Urothelium cell line (cell line): ENCODE results near the gene CIBAR2.

ENCODE experiments used
- DNase-seq: peaks from one replicate; pipeline ENCODE4 v3.0.0; 2011; ENCODE audit warnings: low spot score, mixed read lengths
- FAIRE-seq: peaks from 2 replicates; lab custom pipeline; 2011; peaks lifted over from hg19 to GRCh38; lab: Jason Lieb, UNC

CIBAR2 gene

DNA sequence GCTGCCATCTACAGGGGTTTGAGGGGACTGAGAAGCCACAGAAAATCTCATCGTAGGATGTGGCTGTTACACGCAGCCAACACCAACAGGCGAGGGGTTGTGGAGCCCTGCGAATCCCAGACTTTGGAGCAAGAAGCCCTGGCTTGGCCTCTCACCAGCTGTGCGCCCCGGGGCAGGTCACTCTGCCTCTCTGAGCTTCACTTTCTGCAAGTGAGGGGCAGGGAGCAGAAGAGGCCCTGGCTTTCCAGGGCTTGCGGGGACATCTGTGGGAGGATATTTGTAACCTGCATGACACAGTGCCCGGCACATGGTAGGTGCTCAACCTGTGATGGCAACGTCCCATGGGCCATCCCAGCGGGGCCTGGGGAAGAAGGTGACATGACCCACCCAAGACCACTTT lies 32.9 kb upstream of the CIBAR2 start:
- DNase-seq (no peak), FAIRE-seq (no peak)

DNA sequence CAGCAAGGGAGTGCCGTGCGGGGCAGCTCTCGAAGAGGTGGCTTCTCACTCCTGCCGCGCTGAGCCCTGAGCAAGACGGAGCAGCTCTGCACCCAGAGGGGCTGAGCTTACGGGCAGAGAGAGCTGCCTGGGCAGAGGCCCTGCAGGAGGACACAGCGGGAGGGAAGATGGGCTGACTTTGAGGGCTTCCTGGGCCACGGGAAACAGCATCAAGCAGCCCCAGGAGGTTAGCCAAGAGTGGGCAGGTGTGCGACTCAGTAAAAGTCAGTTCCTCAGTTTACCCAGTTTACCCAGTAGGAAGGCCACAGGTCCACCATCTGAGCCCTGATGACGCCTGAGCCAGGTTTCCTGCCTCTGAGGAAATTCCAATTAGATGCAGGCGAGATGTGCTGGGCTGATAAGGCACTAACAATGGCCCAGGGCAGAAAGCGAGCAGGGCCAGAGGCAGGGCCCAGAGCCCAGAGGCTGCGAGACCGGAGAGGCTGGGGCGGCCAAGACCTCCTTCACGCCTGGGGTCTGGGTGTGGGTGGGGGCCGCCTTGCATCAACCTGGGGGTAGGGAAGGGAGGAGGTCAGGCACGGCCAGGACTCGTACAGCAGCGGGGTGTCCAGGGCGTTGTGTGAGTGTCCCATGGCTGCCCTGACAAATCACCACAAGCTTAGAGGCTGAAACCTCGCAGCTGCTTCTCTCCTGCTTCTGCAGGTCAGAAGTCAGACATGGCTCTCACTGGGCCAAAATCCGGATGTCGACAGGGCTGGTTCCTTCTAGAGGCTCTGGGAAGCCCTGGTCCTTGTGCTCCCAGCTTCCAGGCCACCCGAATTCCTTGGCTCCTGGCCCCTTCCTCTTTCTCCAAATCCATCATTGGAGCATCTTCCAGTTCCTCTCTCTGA lies 32.0 kb upstream of the CIBAR2 start:
- FAIRE-seq (no peak), DNase-seq (no peak)

DNA sequence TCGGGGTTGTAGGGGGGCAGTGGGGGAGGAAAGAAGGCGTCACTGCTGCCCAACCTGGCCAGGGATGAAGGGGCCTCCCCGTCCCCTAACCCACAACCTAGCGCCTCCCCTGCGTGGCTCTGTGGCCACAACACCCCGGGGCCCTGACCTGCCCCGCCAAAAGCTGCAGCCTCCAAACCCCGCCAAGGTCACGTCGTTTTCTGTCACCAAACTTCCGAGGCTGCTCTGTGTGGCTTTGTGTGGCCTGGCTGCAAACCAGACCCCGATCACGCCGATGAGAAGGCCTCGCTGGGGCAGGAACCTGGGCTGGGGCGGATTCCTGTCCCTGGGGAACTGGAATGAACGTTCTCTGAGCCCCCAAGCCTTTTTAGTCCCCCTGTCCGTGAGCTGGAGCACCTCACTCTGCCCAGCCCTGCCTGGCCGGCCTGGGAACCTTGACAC lies 30.5 kb upstream of the CIBAR2 start:
- FAIRE-seq, result no peak
- DNase-seq, result no peak

DNA sequence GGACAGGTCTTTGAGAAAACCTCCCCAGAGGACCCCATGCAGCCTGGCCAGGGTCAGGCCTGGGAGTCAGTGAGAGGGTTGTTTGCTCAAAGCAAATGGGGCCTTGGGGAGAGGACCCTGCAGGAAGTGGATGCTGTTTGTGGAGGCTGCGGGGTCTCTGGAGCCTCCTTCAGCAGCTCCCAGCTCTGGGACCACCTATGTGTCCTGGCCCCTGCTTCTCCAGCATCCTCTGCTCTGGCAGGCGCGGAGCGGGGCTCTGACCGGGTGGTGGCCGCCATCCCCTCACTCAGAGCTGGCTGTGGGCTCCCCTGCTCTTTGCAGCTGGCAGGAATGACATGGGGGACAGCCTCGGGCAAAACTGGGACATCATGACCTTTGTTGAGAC lies 29.8 kb upstream of the CIBAR2 start:
- FAIRE-seq, result no peak

DNA sequence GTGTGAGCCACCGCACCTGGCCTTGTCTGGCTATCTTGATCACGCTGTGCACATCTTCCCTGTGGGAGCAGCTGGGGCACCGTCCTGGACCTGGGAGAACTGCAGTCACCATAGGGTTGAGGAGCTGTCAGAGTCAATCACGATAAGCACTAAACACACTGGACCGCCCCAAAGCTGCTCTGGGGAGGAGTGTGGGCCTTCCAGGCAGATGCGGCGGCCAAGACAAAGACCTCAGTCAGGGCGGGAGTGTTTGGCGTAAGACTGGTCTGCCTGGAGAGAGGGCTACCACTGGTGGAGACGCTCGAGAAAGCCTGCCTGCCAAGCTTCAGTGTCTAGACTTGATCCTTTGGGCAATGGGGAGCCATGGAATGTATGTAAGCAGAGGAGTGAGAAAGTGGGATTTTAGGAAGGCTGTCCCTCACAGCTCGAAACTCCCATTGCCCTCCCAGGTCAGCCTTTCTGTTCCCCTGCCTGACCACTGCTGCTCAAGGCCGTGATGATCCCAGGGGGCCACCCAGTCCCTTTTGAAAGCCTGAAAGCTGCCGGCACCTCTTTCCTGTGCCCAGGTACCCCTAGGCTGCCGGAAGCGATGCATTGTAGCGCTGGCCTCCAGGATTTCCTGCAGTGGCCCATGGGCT lies 29.3 kb upstream of the CIBAR2 start:
- no peak for DNase-seq
- no peak for FAIRE-seq

More for the DNA sequence above, 29.8 kb upstream of the CIBAR2 start:
- DNase-seq, result no peak

DNA sequence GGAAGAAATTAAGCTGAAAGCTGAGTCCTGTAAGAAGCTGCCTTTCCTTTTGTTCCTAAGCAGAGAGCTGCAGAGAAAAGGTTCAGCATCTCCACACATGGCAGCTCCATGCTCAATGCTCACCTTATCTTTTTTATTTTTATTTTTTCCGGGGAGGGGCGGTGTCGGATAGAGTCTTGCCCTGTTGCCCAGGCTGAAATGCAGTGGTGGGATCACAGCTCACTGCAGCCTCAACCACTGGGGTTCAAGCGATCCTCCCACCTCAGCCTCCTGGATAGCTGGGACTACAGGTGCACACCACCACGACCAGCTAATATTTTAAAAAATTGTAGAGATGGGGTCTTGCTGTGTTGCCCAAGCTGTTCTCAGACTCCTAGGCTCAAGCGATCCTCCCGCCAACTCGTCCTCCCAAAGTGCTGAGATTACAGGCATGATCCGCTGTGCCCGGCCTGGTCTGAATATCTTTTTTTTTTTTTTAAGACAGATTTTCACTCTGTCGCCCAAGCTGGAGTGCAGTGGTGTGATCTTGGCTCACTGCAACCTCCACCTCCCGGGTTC lies 28.3 kb upstream of the CIBAR2 start:
- no peak for FAIRE-seq

DNA sequence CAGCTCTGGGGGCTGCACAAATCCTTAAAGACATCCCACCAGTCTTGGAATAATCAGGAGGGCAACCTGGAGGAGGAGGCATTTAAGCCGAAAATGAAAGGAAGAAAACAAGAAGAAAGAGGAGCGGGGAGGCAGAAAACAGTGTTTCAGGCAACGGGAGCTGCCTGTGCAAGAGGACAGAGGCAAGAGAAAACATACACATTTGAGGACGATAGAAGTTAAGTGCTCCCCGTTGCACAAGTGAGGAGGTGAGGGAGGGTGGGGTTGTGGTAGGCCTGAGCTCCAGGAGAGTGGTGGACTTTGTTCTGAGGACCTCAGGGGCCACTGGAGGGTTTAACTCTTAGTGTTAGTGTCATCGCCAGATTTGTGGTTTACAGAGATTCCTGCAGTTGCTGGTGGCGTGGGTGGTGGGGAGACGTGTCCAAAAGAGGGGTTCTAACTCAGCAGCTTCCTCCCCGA lies 27.6 kb upstream of the CIBAR2 start:
- FAIRE-seq (no peak), DNase-seq (no peak)

More for the DNA sequence above, 28.3 kb upstream of the CIBAR2 start:
- no peak for DNase-seq

DNA sequence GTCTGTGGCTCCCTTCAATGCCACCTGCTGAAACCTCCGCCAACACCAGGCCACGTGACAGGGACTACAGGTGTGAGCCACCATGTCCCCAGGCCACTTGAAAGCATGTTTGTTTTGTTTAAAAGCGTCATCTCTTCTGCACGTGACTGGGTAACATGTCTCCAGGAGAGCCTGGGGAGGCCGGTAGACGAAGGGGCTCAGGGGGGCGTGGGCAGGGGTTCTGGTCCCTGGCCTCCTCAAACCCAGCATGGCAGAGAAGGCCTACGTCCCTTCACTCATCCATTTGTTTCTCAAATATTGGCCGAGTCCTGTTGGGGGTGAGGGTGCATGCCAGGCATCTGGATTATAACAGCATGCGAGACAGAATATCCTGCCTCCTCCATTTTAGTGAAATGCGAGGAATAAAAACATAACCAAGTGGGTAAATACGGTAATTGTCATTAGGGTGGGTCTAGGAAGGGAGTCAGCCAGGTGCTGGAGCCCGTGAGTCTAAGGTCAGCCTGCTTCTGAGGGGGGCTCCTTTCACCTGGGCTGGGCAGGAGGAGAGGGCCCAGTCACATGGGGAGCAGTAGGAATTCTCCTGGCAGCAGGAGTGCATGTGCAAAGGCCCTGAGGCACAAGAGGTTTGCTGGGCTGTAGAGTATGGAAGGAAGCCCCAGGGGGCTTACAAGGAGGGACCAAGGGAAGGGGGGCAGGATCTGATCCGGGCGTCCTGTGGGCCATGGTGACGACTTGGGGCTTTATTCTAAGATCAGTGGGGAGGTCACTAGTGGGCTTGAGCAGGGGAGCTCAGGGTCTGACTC lies 26.8 kb upstream of the CIBAR2 start:
- FAIRE-seq (no peak), DNase-seq (no peak)

DNA sequence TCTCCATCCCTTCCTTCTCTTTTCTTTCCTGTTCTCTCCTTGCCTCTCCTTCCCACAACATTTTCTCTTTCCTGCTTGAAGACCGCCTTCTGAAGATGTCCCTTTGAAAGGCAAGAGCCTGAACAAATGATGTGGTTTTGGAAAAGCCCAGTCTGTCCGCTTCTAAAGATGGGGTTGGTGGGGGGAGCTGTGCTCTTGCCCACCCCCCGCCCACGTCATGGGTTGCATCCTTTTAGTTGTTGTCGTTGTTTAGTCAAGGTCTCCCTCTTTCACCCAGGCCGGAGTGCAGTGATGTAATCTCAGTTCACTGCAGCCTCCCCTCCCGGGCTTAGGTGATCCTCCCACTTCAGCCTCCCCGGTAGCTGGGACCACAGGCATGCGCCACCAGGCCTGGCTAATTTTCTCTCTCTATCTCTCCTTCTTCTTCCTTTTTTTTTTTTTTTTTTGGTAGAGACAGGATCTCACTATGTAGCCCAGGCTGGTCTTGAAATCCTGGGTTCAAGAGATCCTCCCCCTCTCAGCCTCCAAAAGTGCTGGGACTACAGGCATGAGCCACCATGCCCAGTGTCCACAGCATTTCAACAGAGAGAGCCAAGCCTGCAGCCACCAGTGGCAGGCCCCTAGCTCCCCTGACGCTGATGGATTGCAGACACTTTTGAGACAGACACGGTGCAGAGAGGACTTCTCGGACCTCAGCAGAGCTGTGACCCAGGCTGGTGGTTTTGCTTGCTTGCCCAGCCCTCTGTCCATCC lies 26.0 kb upstream of the CIBAR2 start:
- FAIRE-seq, result no peak
- no peak for DNase-seq

DNA sequence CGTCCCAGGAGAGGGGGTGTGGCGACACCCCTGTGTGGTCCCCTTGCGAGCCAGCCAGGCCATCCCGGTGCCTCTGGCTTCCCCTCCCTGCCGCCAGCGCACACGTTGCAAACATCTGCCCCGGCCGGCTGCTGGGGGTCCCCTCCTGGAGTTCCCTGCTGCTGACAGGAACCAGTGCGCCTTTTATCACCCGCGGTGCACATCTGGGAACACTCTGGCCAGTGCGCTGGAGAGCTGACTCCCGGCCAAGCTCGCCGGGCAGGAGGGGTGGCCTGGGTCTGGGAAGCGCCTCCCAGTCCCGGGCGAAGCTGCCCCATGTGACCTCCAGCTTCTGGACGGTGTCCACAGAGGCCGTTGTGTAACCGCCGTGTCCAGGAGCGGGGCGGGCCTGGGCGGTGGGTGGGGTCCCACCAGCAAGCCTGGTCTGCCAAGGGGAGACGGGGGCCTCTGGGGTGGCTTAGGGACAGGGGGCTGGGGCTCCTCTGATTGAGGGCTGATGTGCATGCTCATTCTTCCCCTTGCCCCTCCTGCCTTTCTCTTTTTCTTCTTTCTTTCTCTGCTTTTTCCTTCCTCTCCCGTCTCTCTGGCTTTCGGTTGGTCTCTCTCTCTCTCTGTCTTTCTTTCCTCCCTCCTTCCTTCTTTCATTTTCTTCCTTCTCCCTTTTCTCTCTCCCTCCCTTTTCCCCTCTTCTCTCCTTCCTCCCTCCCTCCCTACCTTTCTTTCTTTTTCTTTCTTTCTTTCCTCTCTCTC lies 25.2 kb upstream of the CIBAR2 start:
- no peak for DNase-seq
- FAIRE-seq, result no peak

DNA sequence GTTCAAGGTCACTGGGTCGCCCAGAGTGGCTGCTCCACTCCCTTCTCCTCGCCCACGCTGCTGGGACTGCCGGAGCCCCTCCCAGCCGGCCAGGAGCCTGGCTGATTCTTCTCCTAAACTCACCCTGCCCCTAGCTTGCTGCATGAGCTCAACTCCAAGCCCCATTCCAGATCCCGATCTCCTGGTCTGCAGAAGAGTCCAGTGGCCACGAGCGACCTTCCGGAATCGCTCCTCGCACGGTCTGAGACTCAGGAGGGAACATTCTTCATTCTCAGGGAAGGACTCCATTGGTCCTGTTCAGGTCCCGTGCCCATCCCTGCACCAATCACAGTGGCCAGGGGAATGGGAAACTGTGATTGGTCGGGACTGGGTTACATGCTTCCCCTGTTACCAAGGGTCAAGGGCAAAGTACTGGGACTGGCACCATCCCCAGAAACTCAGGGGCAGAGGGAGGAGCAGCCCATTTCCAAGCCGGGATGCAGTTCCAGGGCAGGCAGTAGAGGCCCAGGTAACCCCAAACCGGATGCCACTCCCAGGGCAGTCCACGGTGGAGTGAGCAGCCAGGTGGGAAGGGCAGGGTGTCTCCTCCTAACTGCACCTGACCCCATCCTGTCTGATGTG lies 24.5 kb upstream of the CIBAR2 start:
- FAIRE-seq (no peak), DNase-seq (no peak)

DNA sequence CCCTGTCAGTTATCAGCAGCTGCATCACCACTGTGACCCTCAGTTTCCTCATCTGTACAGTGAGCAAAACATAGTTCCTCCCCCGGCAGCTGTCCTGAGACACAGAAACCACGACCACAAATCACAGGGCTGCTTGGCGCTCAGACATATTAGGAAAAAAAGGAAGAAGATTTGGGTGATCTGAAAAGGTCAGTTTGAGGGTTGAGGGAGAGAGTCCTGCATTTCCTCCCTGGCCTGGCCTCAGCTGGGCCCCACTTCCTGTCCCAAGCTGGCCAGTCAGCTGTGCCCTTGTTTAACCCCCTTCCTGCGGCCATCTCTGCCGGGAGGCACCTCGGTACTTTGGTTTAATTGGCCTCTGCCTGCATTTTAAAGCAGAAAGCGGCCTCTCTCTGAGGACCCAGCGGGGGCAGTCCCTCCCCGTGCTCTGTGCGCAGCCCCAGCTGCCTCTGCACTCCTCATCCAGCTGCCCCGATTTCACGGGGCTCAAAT lies 24.0 kb upstream of the CIBAR2 start:
- no peak for FAIRE-seq

DNA sequence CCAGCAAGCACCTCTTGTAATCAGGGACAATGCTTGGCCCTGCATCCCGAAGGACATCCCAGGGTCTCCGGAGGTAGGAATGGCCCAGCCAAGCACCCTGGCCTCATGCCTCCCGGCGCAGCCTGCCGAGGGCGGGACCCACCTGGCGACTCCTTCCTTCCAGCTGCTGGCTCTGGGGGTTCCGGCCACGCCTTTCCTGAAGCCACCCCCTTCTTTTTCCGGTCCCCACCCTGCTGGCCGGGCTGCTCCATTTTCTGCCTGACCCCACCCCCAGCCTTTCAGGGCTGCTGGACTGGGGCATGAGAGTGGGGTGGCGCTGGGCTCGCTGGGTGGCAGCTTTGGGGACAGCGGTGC lies 22.5 kb upstream of the CIBAR2 start:
- DNase-seq, result no peak
- no peak for FAIRE-seq

More for the DNA sequence above, 24.0 kb upstream of the CIBAR2 start:
- no peak for DNase-seq

DNA sequence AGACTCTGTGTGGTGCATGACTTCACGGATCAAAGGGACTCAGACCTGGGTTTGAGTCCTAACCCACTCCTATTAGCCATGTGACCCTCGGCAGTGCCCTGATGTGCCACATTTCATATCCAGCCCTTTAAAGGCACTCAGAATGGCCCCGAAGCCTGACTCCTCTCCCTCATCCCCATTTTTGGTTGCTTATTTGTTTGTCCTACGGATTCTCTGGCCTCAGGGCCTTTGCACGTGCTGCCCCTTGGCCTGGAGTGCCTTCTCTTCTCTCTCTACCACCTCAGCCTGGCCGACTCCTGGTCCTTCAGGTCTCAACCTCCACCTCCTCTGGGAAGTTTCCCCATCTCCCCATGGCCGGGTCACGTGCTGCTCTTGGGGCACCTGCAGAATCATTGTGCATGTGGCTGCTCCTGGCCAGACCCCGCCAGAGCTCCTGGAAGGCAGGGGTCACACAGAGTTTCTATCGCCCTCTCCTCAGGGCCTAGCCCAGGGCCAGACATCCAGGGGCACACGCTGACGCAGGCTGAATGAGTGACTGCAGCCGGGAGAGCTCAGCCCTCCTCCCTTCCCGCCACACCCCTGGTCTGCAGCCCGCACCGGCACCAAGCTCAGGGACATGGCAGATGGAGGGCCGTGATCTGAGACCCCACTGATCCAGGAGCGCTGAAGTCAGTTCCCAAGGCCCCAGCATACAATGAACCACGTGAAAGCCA lies 22.0 kb upstream of the CIBAR2 start:
- FAIRE-seq, result no peak

DNA sequence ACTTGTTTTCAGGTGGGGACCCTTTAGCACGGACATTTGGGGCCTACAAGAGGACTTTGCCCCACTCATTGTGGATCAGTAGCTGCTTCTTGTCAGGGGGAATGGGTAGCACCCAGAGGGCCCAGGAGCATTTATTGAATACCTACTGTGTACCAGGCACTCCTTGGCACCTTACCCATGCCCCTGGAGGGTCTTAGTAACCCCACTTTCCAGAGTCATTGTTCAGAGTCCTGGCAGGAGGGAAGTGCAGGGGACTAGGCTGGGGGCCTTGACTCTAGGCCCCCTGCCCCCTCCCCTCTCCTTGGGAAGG lies 21.0 kb upstream of the CIBAR2 start:
- no peak for FAIRE-seq

More for the DNA sequence above, 22.0 kb upstream of the CIBAR2 start:
- DNase-seq, result no peak

DNA sequence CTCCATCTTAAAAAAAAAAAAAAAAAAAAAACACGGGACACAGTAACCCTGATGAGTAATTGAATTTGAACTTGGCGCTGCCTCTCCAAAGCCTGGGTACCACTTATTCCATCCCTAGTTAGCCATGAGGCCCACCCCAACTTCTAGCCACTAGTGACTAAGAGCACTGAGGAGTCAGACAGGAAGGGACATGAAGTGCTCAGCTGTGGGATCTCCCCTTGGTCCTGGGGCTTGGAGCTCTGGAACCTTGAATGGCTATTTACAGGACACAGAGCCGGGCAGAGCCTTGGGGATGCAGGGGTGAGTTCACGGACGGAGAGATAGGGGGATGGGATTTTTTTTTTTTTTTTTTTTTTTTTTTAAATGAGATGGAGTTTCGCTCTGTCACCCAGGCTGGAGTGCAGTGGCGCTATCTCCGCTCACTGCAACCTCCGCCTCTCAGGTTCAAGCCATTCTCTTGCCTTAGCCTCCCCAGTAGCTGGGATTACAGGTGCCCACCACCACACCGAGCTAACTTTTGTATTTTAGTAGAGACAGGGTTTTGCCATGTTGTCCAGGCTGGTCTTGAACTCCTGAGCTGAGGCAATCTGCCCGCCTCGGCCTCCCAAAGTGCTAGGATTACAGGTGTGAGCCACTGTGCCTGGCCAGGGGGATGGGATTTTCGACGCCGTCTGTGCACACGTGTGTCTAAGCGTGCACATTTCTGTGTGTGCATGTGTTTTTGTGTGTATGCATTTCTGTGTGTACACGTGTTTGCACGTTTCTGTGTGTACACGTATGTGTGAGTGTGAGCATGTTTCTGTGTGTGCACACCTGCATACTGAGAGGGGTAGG lies 20.4 kb upstream of the CIBAR2 start:
- DNase-seq, result no peak
- FAIRE-seq, result no peak

More for the DNA sequence above, 21.0 kb upstream of the CIBAR2 start:
- no peak for DNase-seq

DNA sequence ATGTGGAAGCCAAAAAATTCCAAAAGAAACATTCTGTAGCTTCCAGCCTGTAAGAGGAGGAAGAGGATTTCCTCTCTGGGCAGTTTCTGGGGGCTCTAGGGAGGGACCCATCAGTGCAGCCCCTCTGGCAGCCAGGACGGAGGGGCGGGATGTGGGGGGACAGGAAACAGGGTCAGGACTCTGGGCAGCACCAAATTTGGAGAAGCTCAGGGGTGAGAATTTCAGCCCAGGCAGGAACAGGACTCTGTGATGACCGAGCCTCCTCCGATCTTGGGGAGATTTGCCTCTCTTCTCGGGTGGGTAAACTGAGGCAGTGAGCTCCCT lies 18.4 kb upstream of the CIBAR2 start:
- FAIRE-seq (no peak), DNase-seq (no peak)
